CD14-positive monocyte (primary cell): ENCODE measurements around the gene F2. TPM values are rescaled to one million over a fixed set of nuclear protein-coding genes. Genes with fewer than 3 reads are reported as not detected.

Experiments
- DNase-seq, 3 donors: peaks; one replicate each; pipeline ENCODE4 v3.0.0-alpha.2; 2011 to 2022
- H2AFZ ChIP-seq: 2 replicates; pipeline ENCODE4 v1.6.0; 2012; ENCODE audit warnings: mild to moderate bottlenecking, low read depth, low read length, inconsistent platforms; ENCODE audit not compliant: insufficient read depth, poor library complexity, severe bottlenecking
- H3K27ac ChIP-seq, 2 donors: 1 replicate in 1 of 2; 2 replicates in 1 of 2; pipeline ENCODE4 v1.5.1; 2012 to 2013; ENCODE audit warnings: low read length in 2 of 2, control low read depth in 1 of 2, inconsistent platforms in 1 of 2, low read depth in 1 of 2, mild to moderate bottlenecking in 1 of 2
- H3K27me3 ChIP-seq, 2 donors: one replicate each; pipeline versions ENCODE4 v1.6.0 to v1.6.1; 2011 to 2013; ENCODE audit warnings: low read length in 2 of 2; ENCODE audit not compliant: control insufficient read depth in 2 of 2, insufficient read depth in 2 of 2
- H3K36me3 ChIP-seq, 2 donors: replicated peaks in 1 of 2; 1 replicate in 1 of 2; 2 replicates in 1 of 2; pipeline versions ENCODE4 v1.5.1 to v1.6.1; 2012 to 2013; ENCODE audit warnings: low read length in 2 of 2, control low read depth in 1 of 2, inconsistent platforms in 1 of 2, mild to moderate bottlenecking in 1 of 2; ENCODE audit not compliant: insufficient read depth in 2 of 2, control insufficient read depth in 1 of 2
- H3K4me1 ChIP-seq, 2 donors: 1 replicate in 1 of 2; 2 replicates in 1 of 2; pipeline versions ENCODE4 v1.5.1 to v1.6.1; 2012 to 2013; ENCODE audit warnings: low read length in 2 of 2, control low read depth in 1 of 2, inconsistent platforms in 1 of 2, mild to moderate bottlenecking in 1 of 2, moderate library complexity in 1 of 2; ENCODE audit not compliant: insufficient read depth in 2 of 2, control insufficient read depth in 1 of 2
- H3K4me2 ChIP-seq: replicated peaks from 2 replicates; pipeline ENCODE3; 2012; ENCODE audit warnings: low read length, moderate library complexity, mild to moderate bottlenecking; ENCODE audit not compliant: poor library complexity, severe bottlenecking; ENCODE audit errors: extremely low read depth
- H3K4me3 ChIP-seq, 3 experiments: fragments of 200-600 bp in 1 of 3; sonication (generic) in 1 of 3; replicated peaks in 1 of 3; 1 replicate in 2 of 3; 2 replicates in 1 of 3; pipeline ENCODE4 v1.5.1; 2011 to 2013; ENCODE audit warnings: low read length in 3 of 3, mild to moderate bottlenecking in 3 of 3, control low read depth in 2 of 3, low read depth in 2 of 3, inconsistent platforms in 1 of 3, moderate library complexity in 1 of 3
- H3K79me2 ChIP-seq: 2 replicates; pipeline ENCODE4 v1.6.0; 2012; ENCODE audit warnings: mild to moderate bottlenecking, control low read depth, inconsistent platforms, low read length, moderate library complexity; ENCODE audit not compliant: insufficient read depth
- H3K9ac ChIP-seq: 2 replicates; pipeline ENCODE4 v1.6.0; 2017; ENCODE audit warnings: low read length, mild to moderate bottlenecking; ENCODE audit not compliant: insufficient read depth, poor library complexity, severe bottlenecking
- H3K9me3 ChIP-seq, 2 donors: replicated peaks in 1 of 2; 1 replicate in 1 of 2; 2 replicates in 1 of 2; pipeline versions ENCODE4 v1.5.1 to v1.6.1; 2012 to 2013; ENCODE audit warnings: low read length in 2 of 2, control low read depth in 1 of 2; ENCODE audit not compliant: control insufficient read depth in 1 of 2, insufficient read depth in 1 of 2
- H4K20me1 ChIP-seq: 2 replicates; pipeline ENCODE4 v1.6.0; 2012; ENCODE audit warnings: mild to moderate bottlenecking, low read length, control low read depth, moderate library complexity; ENCODE audit not compliant: insufficient read depth
- H3K27ac Mint-ChIP-seq, 7 donors: one replicate each; pipeline ENCODE4 v1.8.0; 2020; ENCODE audit warnings: mild to moderate bottlenecking in 7 of 7, mixed read lengths in 7 of 7, moderate library complexity in 6 of 7, inconsistent platforms in 2 of 7
- H3K27me3 Mint-ChIP-seq, 3 donors: one replicate each; pipeline ENCODE4 v1.8.0; 2021 to 2022; ENCODE audit warnings: low read depth in 3 of 3, mild to moderate bottlenecking in 3 of 3, mixed read lengths in 3 of 3, moderate library complexity in 3 of 3, inconsistent platforms in 1 of 3
- H3K36me3 Mint-ChIP-seq, 2 donors: one replicate each; pipeline ENCODE4 v1.8.0; 2020; ENCODE audit warnings: mixed read lengths in 2 of 2, inconsistent platforms in 1 of 2, mild to moderate bottlenecking in 1 of 2
- H3K4me1 Mint-ChIP-seq: one replicate; pipeline ENCODE4 v1.8.0; 2020; ENCODE audit warnings: mild to moderate bottlenecking, mixed read lengths
- H3K4me3 Mint-ChIP-seq, 2 donors: one replicate each; pipeline ENCODE4 v1.8.0; 2020; ENCODE audit warnings: mild to moderate bottlenecking in 2 of 2, mixed read lengths in 2 of 2, moderate library complexity in 1 of 2
- H3K9me3 Mint-ChIP-seq, 7 donors: one replicate each; pipeline ENCODE4 v1.8.0; 2020 to 2022; ENCODE audit warnings: mixed read lengths in 7 of 7, mild to moderate bottlenecking in 6 of 7, moderate library complexity in 6 of 7, inconsistent platforms in 2 of 7
- CTCF ChIP-seq: fragments of 200-600 bp; IDR thresholded peaks from one replicate; pipeline ENCODE4 v1.8.0; 2022; ENCODE audit warnings: antibody characterized with exemption, mild to moderate bottlenecking
- WGBS: methylation state at CpG from one replicate; pipeline ENCODE4 v1.1.5; 2013; ENCODE audit warnings: missing lambda C conversion rate; ENCODE audit not compliant: insufficient coverage; 5-methylcytosine and 5-hydroxymethylcytosine counted together
- intact Hi-C, 2 donors: fragments of 100-400 bp; cut with micrococcal nuclease; formaldehyde crosslinking; loops; one replicate each; pipeline versions ENCODE4 v1.15.0 to v1.15.1; 2023
- polyA plus RNA-seq, 3 donors: library from polyadenylated mRNA; depleted of rRNA in 1 of 3; unstranded in 2 of 3; stranded (reverse) in 1 of 3; fragments of 300-500 nt in 2 of 3; fragments of >200 nt in 1 of 3; fragmentation: Illumina TruSeq in 2 of 3; gene quantifications; 1 replicate in 2 of 3; 2 replicates in 1 of 3; pipeline ENCODE4 v1.2.3, GENCODE V29; 2012 to 2021

Gene F2
- polyA plus RNA-seq, 3 donors: not detected

DNA sequence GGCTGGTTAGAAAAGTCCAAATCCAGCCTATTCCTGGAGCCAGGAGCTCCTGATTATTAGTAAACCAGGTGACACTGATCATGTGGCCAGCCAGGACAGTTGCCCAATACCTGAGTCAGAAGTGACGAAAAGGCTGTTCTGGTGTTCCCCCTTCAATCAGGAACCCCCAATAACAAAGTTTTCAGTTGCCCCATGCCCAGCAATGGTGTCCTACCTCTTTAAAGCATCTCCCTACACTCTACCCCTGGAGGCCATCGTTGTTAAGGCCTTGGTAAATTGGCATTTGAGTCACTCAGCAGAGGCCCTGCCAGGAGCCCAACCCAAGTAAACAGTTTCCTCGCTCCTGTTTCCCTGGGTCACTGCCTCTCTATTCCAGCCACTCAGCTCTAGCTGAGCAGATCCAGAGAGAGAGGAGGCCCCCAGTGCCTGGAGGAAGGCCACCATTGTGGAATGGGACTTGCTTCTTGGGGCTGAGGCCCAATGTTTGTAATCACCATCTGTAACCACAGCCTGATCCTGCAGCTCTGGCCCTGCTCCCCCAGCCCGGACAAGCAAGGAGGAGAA, 43.6 kb upstream of the F2 start:
- H3K4me1 ChIP-seq: peaks cover 86 to 88% of the 10 kb centered on the region in 2 donors
- peak; percentile 62 to 91 (median 77) for DNase-seq
- Mint-ChIP-seq H3K36me3 (peaks cover 44 to 66% of the 10 kb centered on the region in 2 donors), H3K27ac (peak overlapping the region; percentile 88 to 97 (median 94)), H3K4me3 (peak overlapping the region in 1 of 2 donors; percentile 80), H3K27me3 (no peaks in the 10 kb centered on the region), H3K9me3 (peaks cover 0 to 7% (median 3%) of the 10 kb centered on the region in 7 donors), H3K4me1 (peaks cover 84% of the 10 kb centered on the region)
- H2AFZ ChIP-seq: peak overlapping the region; percentile 24
- WGBS: 24% methylated on average over 3 of the region's 4 CpGs
- H3K9me3 ChIP-seq: no peaks in the 10 kb centered on the region
- peak overlapping the region; percentile 29 for H3K4me2 ChIP-seq
- peak overlapping the region in 1 of 3 experiments; percentile 51 for H3K4me3 ChIP-seq
- H3K9ac ChIP-seq: peak overlapping the region; percentile 61
- no peak for TF ChIP-seq CTCF
- intact Hi-C loops: no loop called here
- peak overlapping the region; percentile 94 to 95 for H3K27ac ChIP-seq
- peaks cover 46% of the 10 kb centered on the region for H3K79me2 ChIP-seq
- H3K27me3 ChIP-seq: no peaks in the 10 kb centered on the region
- no peaks in the 10 kb centered on the region for H4K20me1 ChIP-seq
- peaks cover 25 to 35% of the 10 kb centered on the region in 2 donors for H3K36me3 ChIP-seq

GRCh38 chr11:46675949-46676348, 43.1 kb upstream of the F2 start:
- Mint-ChIP-seq H3K9me3 (peaks cover 0 to 7% (median 3%) of the 10 kb centered on the region in 7 donors), H3K27ac (peak overlapping the region; percentile 88 to 97 (median 94)), H3K36me3 (peaks cover 49 to 72% of the 10 kb centered on the region in 2 donors), H3K4me1 (peaks cover 78% of the 10 kb centered on the region), H3K4me3 (no peak overlapping the region), H3K27me3 (no peaks in the 10 kb centered on the region)
- intact Hi-C loops: no loop called here
- H2AFZ ChIP-seq: no peak overlapping the region
- no peaks in the 10 kb centered on the region for H4K20me1 ChIP-seq
- no peak for TF ChIP-seq CTCF
- peaks cover 46% of the 10 kb centered on the region for H3K79me2 ChIP-seq
- no peaks in the 10 kb centered on the region for H3K9me3 ChIP-seq
- no peak for DNase-seq
- H3K4me2 ChIP-seq: peak overlapping the region; percentile 29
- H3K9ac ChIP-seq: peak overlapping the region; percentile 61
- no peaks in the 10 kb centered on the region for H3K27me3 ChIP-seq
- peaks cover 80 to 82% of the 10 kb centered on the region in 2 donors for H3K4me1 ChIP-seq
- peak overlapping the region in 1 of 3 experiments; percentile 51 for H3K4me3 ChIP-seq
- peak overlapping the region; percentile 94 to 95 for H3K27ac ChIP-seq
- peaks cover 31 to 41% of the 10 kb centered on the region in 2 donors for H3K36me3 ChIP-seq
- no CpG with 5 or more reads among the region's 7 CpGs for WGBS
